PC-9 (cell line): ENCODE measurements around the gene KLRK1. TPM values are rescaled to one million over a fixed set of nuclear protein-coding genes. Genes with fewer than 3 reads are reported as not detected.

Experiments
- BruUV-seq: library from RNA; stranded (reverse); fragments of 400-500 nt; replicated peaks from 2 replicates; lab custom pipeline; 2021; lab: Mats Ljungman, UMichigan
- CTCF ChIA-PET: fragments of 300-600 bp; sonication (Branson Sonifier 250); formaldehyde crosslinking; loops from one replicate; lab custom pipeline; 2022; ENCODE audit warnings: antibody characterized with exemption; lab: Charles Lee
- POLR2A ChIA-PET: fragments of 300-600 bp; sonication (Branson Sonifier 250); formaldehyde crosslinking; loops from one replicate; lab custom pipeline; 2022; ENCODE audit warnings: antibody characterized with exemption; ENCODE audit not compliant: unreplicated experiment; lab: Charles Lee
- DNase-seq, 2 experiments: peaks; one replicate each; pipeline versions ENCODE4 v3.0.0 to v3.0.0-alpha.2; 2015 to 2022; ENCODE audit warnings: mixed read lengths in 1 of 2
- H2AFZ ChIP-seq: fragments of 200-600 bp; sonication (generic); 2 replicates; pipeline ENCODE4 v1.8.1; 2017; ENCODE audit warnings: antibody characterized with exemption
- H3F3A ChIP-seq: fragments of 200-600 bp; sonication (generic); 2 replicates; pipeline ENCODE4 v1.8.1; 2017; ENCODE audit warnings: antibody characterized with exemption, mild to moderate bottlenecking, low read depth; ENCODE audit not compliant: insufficient read depth
- H3K27ac ChIP-seq: fragments of 200-600 bp; sonication (generic); 2 replicates; pipeline ENCODE4 v1.6.1; 2016; ENCODE audit warnings: mixed run types
- H3K27me3 ChIP-seq: fragments of 200-600 bp; sonication (generic); 2 replicates; pipeline ENCODE4 v1.6.1; 2016; ENCODE audit warnings: low read depth, mixed run types; ENCODE audit not compliant: insufficient read depth
- H3K36me3 ChIP-seq: fragments of 200-600 bp; sonication (generic); 2 replicates; pipeline ENCODE4 v1.6.1; 2016; ENCODE audit warnings: low read depth, mixed run types
- H3K4me1 ChIP-seq: fragments of 200-600 bp; sonication (generic); replicated peaks from 2 replicates; pipeline ENCODE4 v1.6.1; 2016; ENCODE audit warnings: mixed run types; ENCODE audit not compliant: insufficient read depth
- H3K4me2 ChIP-seq: fragments of 200-600 bp; sonication (generic); 2 replicates; pipeline ENCODE4 v1.6.1; 2017; ENCODE audit warnings: mixed run types
- H3K4me3 ChIP-seq: fragments of 200-600 bp; sonication (generic); 2 replicates; pipeline ENCODE4 v1.6.1; 2016; ENCODE audit warnings: mixed run types
- H3K79me2 ChIP-seq: fragments of 200-600 bp; sonication (generic); 2 replicates; pipeline ENCODE4 v1.6.1; 2017; ENCODE audit warnings: low read depth, mixed run types
- H3K9me2 ChIP-seq: fragments of 200-600 bp; sonication (generic); 2 replicates; pipeline ENCODE4 v1.8.1; 2017; ENCODE audit warnings: mild to moderate bottlenecking; ENCODE audit not compliant: insufficient read depth
- H3K9me3 ChIP-seq: fragments of 200-600 bp; sonication (generic); 2 replicates; pipeline ENCODE4 v1.8.1; 2016; ENCODE audit warnings: low read depth; ENCODE audit not compliant: insufficient read depth
- H4K20me1 ChIP-seq: fragments of 200-600 bp; sonication (generic); 2 replicates; pipeline ENCODE4 v1.8.1; 2017; ENCODE audit not compliant: insufficient read depth
- CTCF ChIP-seq: fragments of 200-600 bp; sonication (generic); conservative IDR thresholded peaks from 2 replicates; pipeline ENCODE4 v1.6.1; 2017; ENCODE audit warnings: mixed run types, antibody characterized with exemption, mild to moderate bottlenecking, moderate library complexity
- EZH2 ChIP-seq: fragments of 200-600 bp; sonication (generic); IDR thresholded peaks from 2 replicates; pipeline ENCODE4 v1.8.0; 2017; ENCODE audit warnings: antibody characterized with exemption, low read depth
- intact Hi-C: fragments of 100-400 bp; cut with micrococcal nuclease; formaldehyde crosslinking; loops from one replicate; pipeline ENCODE4 v1.10.0; 2022; ENCODE audit not compliant: unreplicated experiment
- total RNA-seq: library from RNA; stranded (reverse); gene quantifications from 2 replicates; pipeline ENCODE4 v1.2.3, GENCODE V29; 2021

Gene KLRK1
- total RNA-seq, 1 experiment from 2014 or later: not detected

- Histone ChIP-seq H3K4me2 (no peak overlapping the region), H3K9me2 (no peaks in the 10 kb centered on the region; the same call in 1 of the 2 replicates), H3K4me3 (no peak overlapping the region), H3K4me1 (no peaks in the 10 kb centered on the region), H3F3A (0 out of 2 replicates have a peak, but pooled peaks cover 5% of the 10 kb centered on the region), H3K79me2 (no peaks in the 10 kb centered on the region), H4K20me1 (no peaks in the 10 kb centered on the region), H3K36me3 (no peaks in the 10 kb centered on the region), H3K27me3 (no peaks in the 10 kb centered on the region), H3K9me3 (no peaks in the 10 kb centered on the region), H2AFZ (no peak overlapping the region), H3K27ac (no peak overlapping the region)
- ChIA-PET CTCF (no interaction called here), POLR2A (no interaction called here)
- intact Hi-C loops: no loop called here
- TF ChIP-seq CTCF: no peak
- TF ChIP-seq EZH2: no peak
- BruUV-seq: no TSS peak
- no peak for DNase-seq
Measured at GRCh38 chr12:10406725-10407124, 16.9 kb upstream of the KLRK1 start.

GRCh38 chr12:10405294-10405693 is 15.5 kb upstream of the KLRK1 start:
- DNase-seq: peak in 1 of 2 experiments; percentile 45
- ChIA-PET POLR2A (interaction anchor here (0.5 kb wide), 1 partner anchor 39 kb away, joined by 5 read pairs; no protein-coding TSS in a partner anchor), CTCF (interaction anchor here (0.6 kb wide), 1 partner anchor 1748 kb away, joined by 3 read pairs; no protein-coding TSS in a partner anchor)
- no peaks in the 10 kb centered on the region for H3K27me3 ChIP-seq
- no peaks in the 10 kb centered on the region for H3K79me2 ChIP-seq
- H3K9me2 ChIP-seq: no peaks in the 10 kb centered on the region; the same call in 1 of the 2 replicates
- H3K4me2 ChIP-seq: no peak overlapping the region
- no peak overlapping the region for H3K27ac ChIP-seq
- no peaks in the 10 kb centered on the region for H4K20me1 ChIP-seq
- H3K4me1 ChIP-seq: no peaks in the 10 kb centered on the region
- no peak overlapping the region for H3K4me3 ChIP-seq
- intact Hi-C loops: no loop called here
- H3K36me3 ChIP-seq: no peaks in the 10 kb centered on the region
- TF ChIP-seq CTCF (no peak), EZH2 (no peak)
- 0 out of 2 replicates have a peak, but pooled peaks cover 5% of the 10 kb centered on the region for H3F3A ChIP-seq
- H2AFZ ChIP-seq: no peak overlapping the region
- peaks cover under 1% of the 10 kb centered on the region; the same call in 1 of the 2 replicates for H3K9me3 ChIP-seq
- BruUV-seq: no TSS peak

GRCh38 chr12:10404798-10405197 is 15.0 kb upstream of the KLRK1 start:
- Histone ChIP-seq H3K9me2 (no peaks in the 10 kb centered on the region; the same call in 1 of the 2 replicates), H3K4me2 (no peak overlapping the region), H3K9me3 (peaks cover 4% of the 10 kb centered on the region; the same call in 1 of the 2 replicates), H4K20me1 (no peaks in the 10 kb centered on the region), H3F3A (0 out of 2 replicates have a peak, but pooled peaks cover 2% of the 10 kb centered on the region), H3K4me1 (no peaks in the 10 kb centered on the region), H3K4me3 (no peak overlapping the region), H3K36me3 (no peaks in the 10 kb centered on the region), H3K79me2 (no peaks in the 10 kb centered on the region), H3K27ac (no peak overlapping the region), H3K27me3 (no peaks in the 10 kb centered on the region), H2AFZ (no peak overlapping the region)
- CTCF ChIA-PET: interaction anchor here (0.6 kb wide), 1 partner anchor 1748 kb away, joined by 3 read pairs; no protein-coding TSS in a partner anchor
- no peak for DNase-seq
- intact Hi-C loops: no loop called here
- no peak for TF ChIP-seq EZH2
- TF ChIP-seq CTCF: no peak
- no TSS peak for BruUV-seq
- POLR2A ChIA-PET: interaction anchor here (0.5 kb wide), 1 partner anchor 38 kb away, joined by 5 read pairs; no protein-coding TSS in a partner anchor
